Lower leg skin (tissue), 3 donors: ENCODE results near the gene GTPBP6.

Experiments
- POLR2A ChIP-seq, 2 donors: fragments of 450-650 bp; IDR thresholded peaks; one replicate each; pipeline ENCODE4 v1.6.1; 2016 to 2017; ENCODE audit warnings: antibody characterized with exemption in 2 of 2, mild to moderate bottlenecking in 1 of 2, moderate library complexity in 1 of 2
- TF ChIP-seq, protein P1 (sequence below), 3 donors: fragments of 450-650 bp; IDR thresholded peaks; one replicate each; pipeline ENCODE4 v1.5.1; 2016; ENCODE audit warnings: antibody characterized with exemption in 3 of 3, mild to moderate bottlenecking in 3 of 3, moderate library complexity in 2 of 3

DNA sequence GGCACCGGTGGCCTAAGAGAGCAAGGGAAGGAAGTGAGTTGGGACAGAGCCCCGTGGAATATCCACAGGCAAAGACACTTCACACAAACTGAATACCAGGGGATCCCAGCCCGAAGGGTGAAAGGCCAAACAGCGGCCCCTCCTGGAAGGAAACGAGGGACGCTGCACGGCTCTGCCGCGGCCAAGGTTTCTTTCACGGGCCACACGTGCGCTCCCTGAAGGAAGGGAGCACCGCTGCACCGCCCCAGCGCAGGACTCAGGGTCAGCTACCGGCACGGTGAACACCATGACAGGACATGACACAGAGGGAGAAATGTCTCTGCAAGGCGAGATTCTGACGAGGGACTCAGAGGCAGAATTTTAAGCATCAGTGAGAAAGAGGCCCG lies 31.5 kb upstream of the GTPBP6 start:
- TF ChIP-seq, protein P1, sequence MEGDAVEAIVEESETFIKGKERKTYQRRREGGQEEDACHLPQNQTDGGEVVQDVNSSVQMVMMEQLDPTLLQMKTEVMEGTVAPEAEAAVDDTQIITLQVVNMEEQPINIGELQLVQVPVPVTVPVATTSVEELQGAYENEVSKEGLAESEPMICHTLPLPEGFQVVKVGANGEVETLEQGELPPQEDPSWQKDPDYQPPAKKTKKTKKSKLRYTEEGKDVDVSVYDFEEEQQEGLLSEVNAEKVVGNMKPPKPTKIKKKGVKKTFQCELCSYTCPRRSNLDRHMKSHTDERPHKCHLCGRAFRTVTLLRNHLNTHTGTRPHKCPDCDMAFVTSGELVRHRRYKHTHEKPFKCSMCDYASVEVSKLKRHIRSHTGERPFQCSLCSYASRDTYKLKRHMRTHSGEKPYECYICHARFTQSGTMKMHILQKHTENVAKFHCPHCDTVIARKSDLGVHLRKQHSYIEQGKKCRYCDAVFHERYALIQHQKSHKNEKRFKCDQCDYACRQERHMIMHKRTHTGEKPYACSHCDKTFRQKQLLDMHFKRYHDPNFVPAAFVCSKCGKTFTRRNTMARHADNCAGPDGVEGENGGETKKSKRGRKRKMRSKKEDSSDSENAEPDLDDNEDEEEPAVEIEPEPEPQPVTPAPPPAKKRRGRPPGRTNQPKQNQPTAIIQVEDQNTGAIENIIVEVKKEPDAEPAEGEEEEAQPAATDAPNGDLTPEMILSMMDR (IDR thresholded peaks at IDR 0.05) = no peak
- no peak for TF ChIP-seq POLR2A (IDR thresholded peaks at IDR 0.05)
